ENCODE data around the gene CFAP100.

DNA sequence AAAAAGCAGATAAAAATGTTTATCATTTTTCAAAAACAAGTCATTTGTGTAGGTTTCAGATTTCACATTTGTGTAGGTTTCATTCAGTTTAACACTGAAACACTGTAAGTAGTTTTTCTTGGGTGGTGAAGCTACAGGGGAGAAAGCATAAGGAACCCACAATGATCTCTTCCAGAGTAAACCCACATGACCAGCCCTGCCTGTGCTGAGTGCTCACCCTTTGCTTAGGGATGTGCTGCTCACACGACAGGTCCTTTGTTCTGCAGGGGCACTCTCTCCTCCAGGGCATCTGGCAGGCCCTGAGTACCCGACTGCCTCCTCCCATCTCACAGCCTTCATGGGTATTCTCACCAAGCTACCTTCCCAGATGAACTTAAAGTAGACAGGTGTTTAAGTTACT lies 52.1 kb downstream of the CFAP100 start:
- TF ChIP-seq, protein P1, sequence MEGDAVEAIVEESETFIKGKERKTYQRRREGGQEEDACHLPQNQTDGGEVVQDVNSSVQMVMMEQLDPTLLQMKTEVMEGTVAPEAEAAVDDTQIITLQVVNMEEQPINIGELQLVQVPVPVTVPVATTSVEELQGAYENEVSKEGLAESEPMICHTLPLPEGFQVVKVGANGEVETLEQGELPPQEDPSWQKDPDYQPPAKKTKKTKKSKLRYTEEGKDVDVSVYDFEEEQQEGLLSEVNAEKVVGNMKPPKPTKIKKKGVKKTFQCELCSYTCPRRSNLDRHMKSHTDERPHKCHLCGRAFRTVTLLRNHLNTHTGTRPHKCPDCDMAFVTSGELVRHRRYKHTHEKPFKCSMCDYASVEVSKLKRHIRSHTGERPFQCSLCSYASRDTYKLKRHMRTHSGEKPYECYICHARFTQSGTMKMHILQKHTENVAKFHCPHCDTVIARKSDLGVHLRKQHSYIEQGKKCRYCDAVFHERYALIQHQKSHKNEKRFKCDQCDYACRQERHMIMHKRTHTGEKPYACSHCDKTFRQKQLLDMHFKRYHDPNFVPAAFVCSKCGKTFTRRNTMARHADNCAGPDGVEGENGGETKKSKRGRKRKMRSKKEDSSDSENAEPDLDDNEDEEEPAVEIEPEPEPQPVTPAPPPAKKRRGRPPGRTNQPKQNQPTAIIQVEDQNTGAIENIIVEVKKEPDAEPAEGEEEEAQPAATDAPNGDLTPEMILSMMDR (IDR thresholded peaks at IDR 0.05) = no peak
- TF ChIP-seq EP300 (IDR thresholded peaks at IDR 0.05) (no peak), POLR2A (IDR thresholded peaks at IDR 0.05; ENCODE audit: low read depth) (no peak)
